ENCODE data around the gene GGT6. TPM values are rescaled to one million over a fixed set of nuclear protein-coding genes. Genes with fewer than 3 reads are reported as not detected.

The GGT6 gene
- total RNA-seq, 1 donor from 2014 or later, result not detected

DNA sequence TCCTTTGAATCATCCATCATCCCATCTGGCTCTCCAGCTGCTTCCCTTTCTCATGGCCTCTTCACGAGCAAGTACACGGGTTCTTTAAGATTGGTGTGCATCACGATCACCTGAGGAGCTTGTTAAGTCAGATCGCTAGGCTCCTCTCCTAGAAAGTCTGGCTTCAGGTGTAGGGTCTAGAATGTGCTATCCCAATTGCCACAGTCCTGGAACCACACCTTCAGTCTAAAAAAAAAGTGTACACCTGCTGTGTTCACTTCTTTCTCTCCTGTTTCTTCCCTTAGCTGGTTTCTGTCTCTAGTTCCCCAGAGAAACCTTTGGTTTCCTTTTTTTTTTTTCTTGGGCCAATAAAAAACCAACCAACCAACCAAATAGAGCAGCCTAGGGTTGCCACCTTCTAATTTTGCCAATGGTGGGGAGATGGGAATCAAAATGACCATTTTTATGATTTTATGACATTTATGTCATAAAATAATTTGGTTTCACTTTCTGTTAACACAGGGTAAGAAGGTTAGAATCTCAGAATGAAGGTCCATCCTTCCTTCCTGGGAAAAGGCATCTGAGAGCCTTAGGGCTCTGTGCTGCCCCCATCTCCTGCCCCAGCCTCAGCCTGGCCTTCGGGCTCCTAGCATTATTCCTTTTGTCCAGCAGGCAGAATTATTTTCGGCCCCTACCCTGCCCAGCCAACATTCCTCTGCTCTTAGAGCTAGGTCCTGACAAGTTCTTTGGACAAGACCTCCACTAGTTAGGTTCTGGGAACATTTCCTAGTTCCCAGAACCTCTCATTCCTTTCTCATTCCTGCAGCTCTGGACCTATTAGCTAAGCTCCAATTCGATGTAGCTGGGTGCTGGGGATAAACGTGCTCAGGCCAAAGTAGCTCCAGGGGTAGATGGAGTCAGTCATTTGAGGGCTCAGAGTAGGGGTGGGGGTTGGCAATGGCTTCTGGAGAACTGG lies 1.9 kb upstream of the GGT6 start:
- no peak overlapping the region for H3K27ac Mint-ChIP-seq (ENCODE audit: unreplicated experiment)
- no peak for DNase-seq (ENCODE audit: low spot score)
- H3K36me3 Mint-ChIP-seq (ENCODE audit: low read depth, unreplicated experiment), result no peaks in the 10 kb centered on the region
- H3K4me1 Mint-ChIP-seq (ENCODE audit: unreplicated experiment), result peaks cover 4% of the 10 kb centered on the region
- H3K4me3 Mint-ChIP-seq (ENCODE audit: unreplicated experiment), result no peak overlapping the region
- TF ChIP-seq, protein P1, sequence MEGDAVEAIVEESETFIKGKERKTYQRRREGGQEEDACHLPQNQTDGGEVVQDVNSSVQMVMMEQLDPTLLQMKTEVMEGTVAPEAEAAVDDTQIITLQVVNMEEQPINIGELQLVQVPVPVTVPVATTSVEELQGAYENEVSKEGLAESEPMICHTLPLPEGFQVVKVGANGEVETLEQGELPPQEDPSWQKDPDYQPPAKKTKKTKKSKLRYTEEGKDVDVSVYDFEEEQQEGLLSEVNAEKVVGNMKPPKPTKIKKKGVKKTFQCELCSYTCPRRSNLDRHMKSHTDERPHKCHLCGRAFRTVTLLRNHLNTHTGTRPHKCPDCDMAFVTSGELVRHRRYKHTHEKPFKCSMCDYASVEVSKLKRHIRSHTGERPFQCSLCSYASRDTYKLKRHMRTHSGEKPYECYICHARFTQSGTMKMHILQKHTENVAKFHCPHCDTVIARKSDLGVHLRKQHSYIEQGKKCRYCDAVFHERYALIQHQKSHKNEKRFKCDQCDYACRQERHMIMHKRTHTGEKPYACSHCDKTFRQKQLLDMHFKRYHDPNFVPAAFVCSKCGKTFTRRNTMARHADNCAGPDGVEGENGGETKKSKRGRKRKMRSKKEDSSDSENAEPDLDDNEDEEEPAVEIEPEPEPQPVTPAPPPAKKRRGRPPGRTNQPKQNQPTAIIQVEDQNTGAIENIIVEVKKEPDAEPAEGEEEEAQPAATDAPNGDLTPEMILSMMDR (IDR thresholded peaks at IDR 0.05; ENCODE audit: unreplicated experiment), result no peak
- no peaks in the 10 kb centered on the region for H3K9me3 Mint-ChIP-seq (ENCODE audit: unreplicated experiment)
- H3K27me3 Mint-ChIP-seq (ENCODE audit: unreplicated experiment), result peaks cover 2% of the 10 kb centered on the region

DNA sequence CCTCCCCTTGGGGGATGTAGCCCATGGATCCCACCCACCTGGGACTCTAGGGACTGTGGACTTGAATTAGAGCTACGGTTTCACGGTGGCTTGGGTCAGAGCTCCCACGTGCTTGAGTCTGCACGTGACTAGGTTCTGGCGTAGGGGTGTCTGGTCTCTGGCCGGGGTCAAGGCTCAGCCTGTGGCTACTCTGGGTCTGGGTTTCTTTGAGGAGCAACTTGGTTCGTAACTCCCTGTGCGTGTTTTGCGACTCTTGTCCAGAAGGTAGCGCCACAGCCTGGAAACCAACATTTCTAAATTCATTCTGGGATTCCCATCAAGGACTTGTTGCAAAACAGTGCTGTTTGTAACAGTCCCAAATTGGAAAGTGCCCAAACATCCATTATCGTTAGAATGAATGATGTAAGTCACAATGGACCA lies 470 bp upstream of the GGT6 start:
- no peaks in the 10 kb centered on the region for H3K36me3 Mint-ChIP-seq (ENCODE audit: low read depth, unreplicated experiment)
- H3K4me3 Mint-ChIP-seq (ENCODE audit: unreplicated experiment), result no peak overlapping the region
- H3K27ac Mint-ChIP-seq (ENCODE audit: unreplicated experiment), result no peak overlapping the region
- no peak for DNase-seq (ENCODE audit: low spot score)
- no peaks in the 10 kb centered on the region for H3K9me3 Mint-ChIP-seq (ENCODE audit: unreplicated experiment)
- peaks cover 9% of the 10 kb centered on the region for H3K4me1 Mint-ChIP-seq (ENCODE audit: unreplicated experiment)
- peaks cover 3% of the 10 kb centered on the region for H3K27me3 Mint-ChIP-seq (ENCODE audit: unreplicated experiment)
- TF ChIP-seq, protein P1 (IDR thresholded peaks at IDR 0.05; ENCODE audit: unreplicated experiment), result no peak

DNA sequence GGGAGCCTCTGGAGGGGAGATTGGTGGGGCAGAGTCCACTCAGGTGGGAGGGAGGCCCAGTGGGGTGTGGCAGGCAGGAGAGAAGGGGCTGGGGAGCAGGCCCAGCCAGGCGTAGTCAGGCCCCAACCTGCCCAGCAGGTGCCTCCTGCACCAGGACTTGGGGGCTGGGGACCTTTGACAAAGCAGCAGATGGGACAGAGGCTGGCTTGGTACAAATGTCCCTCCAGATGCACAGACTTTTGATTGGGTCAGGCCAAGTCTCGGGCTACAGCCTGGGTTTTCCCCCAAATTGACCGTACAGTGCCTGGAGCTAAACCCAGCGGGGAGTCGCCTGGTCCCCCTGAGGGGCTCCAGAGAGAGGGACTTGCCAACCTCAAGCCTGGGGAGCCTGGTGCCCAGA lies 411 bp downstream of the GGT6 start:
- TF ChIP-seq, protein P1 (IDR thresholded peaks at IDR 0.05; ENCODE audit: unreplicated experiment), result no peak
- H3K36me3 Mint-ChIP-seq (ENCODE audit: low read depth, unreplicated experiment), result no peaks in the 10 kb centered on the region
- peaks cover 14% of the 10 kb centered on the region for H3K4me1 Mint-ChIP-seq (ENCODE audit: unreplicated experiment)
- no peak overlapping the region for H3K27ac Mint-ChIP-seq (ENCODE audit: unreplicated experiment)
- H3K9me3 Mint-ChIP-seq (ENCODE audit: unreplicated experiment), result no peaks in the 10 kb centered on the region
- DNase-seq (ENCODE audit: low spot score), result no peak
- no peak overlapping the region for H3K4me3 Mint-ChIP-seq (ENCODE audit: unreplicated experiment)
- H3K27me3 Mint-ChIP-seq (ENCODE audit: unreplicated experiment), result peaks cover 4% of the 10 kb centered on the region

DNA sequence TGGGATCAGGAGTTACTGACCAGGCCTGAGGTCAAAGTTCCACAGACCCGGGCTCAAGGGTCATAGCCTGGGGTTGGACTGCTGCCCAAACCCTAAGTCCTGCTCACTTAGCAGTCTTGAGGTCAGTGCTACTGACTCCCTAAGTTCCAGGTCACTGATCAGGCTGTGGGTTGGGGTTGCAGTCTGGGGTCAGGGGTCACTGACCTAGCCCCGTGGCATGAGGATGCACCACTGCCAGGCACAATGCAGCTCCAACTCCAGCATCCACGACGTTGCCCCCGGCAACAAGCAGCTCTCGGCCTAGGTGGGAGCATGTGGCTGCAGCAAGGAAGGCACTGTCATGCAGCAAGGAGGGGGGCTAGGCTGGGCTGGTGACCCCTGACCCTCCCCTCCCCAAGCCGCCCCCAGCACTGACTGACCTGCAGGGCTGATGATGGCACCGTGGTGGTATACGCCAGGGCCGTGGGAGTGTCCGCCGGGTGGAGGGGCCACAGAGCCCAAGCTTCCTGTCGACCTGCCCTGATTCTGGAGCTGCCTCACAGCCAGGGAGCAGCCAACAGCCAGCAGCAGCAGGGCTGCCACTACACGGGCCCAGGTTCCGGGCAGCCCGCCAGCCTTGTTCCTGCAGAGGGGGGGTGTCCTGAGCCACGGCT lies 1.1 kb downstream of the GGT6 start:
- Mint-ChIP-seq H3K9me3 (ENCODE audit: unreplicated experiment) (no peaks in the 10 kb centered on the region), H3K27ac (ENCODE audit: unreplicated experiment) (no peak overlapping the region), H3K36me3 (ENCODE audit: low read depth, unreplicated experiment) (no peaks in the 10 kb centered on the region), H3K4me3 (ENCODE audit: unreplicated experiment) (no peak overlapping the region), H3K4me1 (ENCODE audit: unreplicated experiment) (peaks cover 20% of the 10 kb centered on the region), H3K27me3 (ENCODE audit: unreplicated experiment) (peaks cover 10% of the 10 kb centered on the region)
- DNase-seq (ENCODE audit: low spot score), result no peak
- TF ChIP-seq, protein P1 (IDR thresholded peaks at IDR 0.05; ENCODE audit: unreplicated experiment), result no peak
